IPS-NIHi11 (cell line): ENCODE results near the gene ZNF860.

Source experiments
- DNase-seq: peaks from one replicate; pipeline ENCODE4 v3.0.0; 2012; ENCODE audit warnings: mixed read lengths, low spot score

The ZNF860 gene

GRCh38 chr3:31981206-31982181 is at the start of gene ZNF860, which contains the start of gene OSBPL10:
TSS of gene ZNF860 (plus strand) at chr3:31981750. CDS start at chr3:31989080, 7,330 bp downstream.
TSS of gene OSBPL10 (minus strand) at chr3:31981262. CDS start at chr3:31981179, 83 bp downstream.
- DNase-seq, result peak; percentile 78

- DNase-seq, result no peak
Measured at GRCh38 chr3:31932990-31933389, 48.6 kb upstream of the ZNF860 start.

- DNase-seq, result no peak
Measured at GRCh38 chr3:31934018-31934417, 47.5 kb upstream of the ZNF860 start.

- peak; percentile 32 for DNase-seq
Measured at GRCh38 chr3:31934866-31935265, 46.7 kb upstream of the ZNF860 start.

- DNase-seq, result no peak
Measured at GRCh38 chr3:31936420-31937060, 45.0 kb upstream of the ZNF860 start.

GRCh38 chr3:31937225-31937624 is 44.3 kb upstream of the ZNF860 start:
- no peak for DNase-seq

GRCh38 chr3:31942446-31942845 is 39.1 kb upstream of the ZNF860 start:
- DNase-seq, result no peak

GRCh38 chr3:31943041-31943440 is 38.5 kb upstream of the ZNF860 start:
- DNase-seq, result no peak

- no peak for DNase-seq
Measured at GRCh38 chr3:31945738-31946052, 35.9 kb upstream of the ZNF860 start.

- no peak for DNase-seq
Measured at GRCh38 chr3:31946484-31947081, 35.0 kb upstream of the ZNF860 start.

- no peak for DNase-seq
Measured at GRCh38 chr3:31947162-31947561, 34.4 kb upstream of the ZNF860 start.

- no peak for DNase-seq
Measured at GRCh38 chr3:31947671-31948091, 33.9 kb upstream of the ZNF860 start.

- no peak for DNase-seq
Measured at GRCh38 chr3:31948280-31948679, 33.3 kb upstream of the ZNF860 start.

- DNase-seq, result no peak
Measured at GRCh38 chr3:31952205-31952604, 29.3 kb upstream of the ZNF860 start.

GRCh38 chr3:31953091-31953490 is 28.5 kb upstream of the ZNF860 start:
- no peak for DNase-seq

- DNase-seq, result no peak
Measured at GRCh38 chr3:31953636-31954035, 27.9 kb upstream of the ZNF860 start.

- DNase-seq, result no peak
Measured at GRCh38 chr3:31955581-31955980, 26.0 kb upstream of the ZNF860 start.

- DNase-seq, result no peak
Measured at GRCh38 chr3:31957106-31957505, 24.4 kb upstream of the ZNF860 start.

- DNase-seq, result no peak
Measured at GRCh38 chr3:31958701-31959152, 22.8 kb upstream of the ZNF860 start.

GRCh38 chr3:31959251-31959650 is 22.3 kb upstream of the ZNF860 start:
- DNase-seq, result no peak

- peak; percentile 16 for DNase-seq
Measured at GRCh38 chr3:31959951-31960792, 21.4 kb upstream of the ZNF860 start.
